ENCODE data around the gene SAA4.

The SAA4 gene

GRCh38 chr11:18225913-18226312 is 10.7 kb downstream of the SAA4 start:
- no peak for TF ChIP-seq TOX (CRISPR knock-in tag; IDR thresholded peaks at IDR 0.05; ENCODE audit: borderline replicate concordance)
- no peak for TF ChIP-seq PATZ1 (CRISPR knock-in tag; IDR thresholded peaks at IDR 0.05; ENCODE audit: borderline replicate concordance)
- no peak for TF ChIP-seq ESRRG (CRISPR knock-in tag; IDR thresholded peaks at IDR 0.05)
- TF ChIP-seq RARB (CRISPR knock-in tag; IDR thresholded peaks at IDR 0.05) = no peak
- TF ChIP-seq POU6F1 (CRISPR knock-in tag; IDR thresholded peaks at IDR 0.05; ENCODE audit: borderline replicate concordance, low read depth) = no peak
- TF ChIP-seq ZFP3 (CRISPR knock-in tag; IDR thresholded peaks at IDR 0.05) = no peak
- no peak for TF ChIP-seq ARNTL (CRISPR knock-in tag; IDR thresholded peaks at IDR 0.05; ENCODE audit: borderline replicate concordance, low read depth)
- no peak for TF ChIP-seq ZC3H10 (CRISPR knock-in tag; IDR thresholded peaks at IDR 0.05)
- no peak for TF ChIP-seq ZNF70 (CRISPR knock-in tag; IDR thresholded peaks at IDR 0.05)
- ATAC-seq = no peak

GRCh38 chr11:18223591-18224387 is 12.8 kb downstream of the SAA4 start:
- ATAC-seq = no peak
- no peak for TF ChIP-seq PPARA (CRISPR knock-in tag; IDR thresholded peaks at IDR 0.05; ENCODE audit: borderline replicate concordance)
- no peak for TF ChIP-seq ZNF565 (CRISPR knock-in tag; conservative IDR thresholded peaks at IDR 0.05; ENCODE audit: low read depth)
- TF ChIP-seq, protein P1, sequence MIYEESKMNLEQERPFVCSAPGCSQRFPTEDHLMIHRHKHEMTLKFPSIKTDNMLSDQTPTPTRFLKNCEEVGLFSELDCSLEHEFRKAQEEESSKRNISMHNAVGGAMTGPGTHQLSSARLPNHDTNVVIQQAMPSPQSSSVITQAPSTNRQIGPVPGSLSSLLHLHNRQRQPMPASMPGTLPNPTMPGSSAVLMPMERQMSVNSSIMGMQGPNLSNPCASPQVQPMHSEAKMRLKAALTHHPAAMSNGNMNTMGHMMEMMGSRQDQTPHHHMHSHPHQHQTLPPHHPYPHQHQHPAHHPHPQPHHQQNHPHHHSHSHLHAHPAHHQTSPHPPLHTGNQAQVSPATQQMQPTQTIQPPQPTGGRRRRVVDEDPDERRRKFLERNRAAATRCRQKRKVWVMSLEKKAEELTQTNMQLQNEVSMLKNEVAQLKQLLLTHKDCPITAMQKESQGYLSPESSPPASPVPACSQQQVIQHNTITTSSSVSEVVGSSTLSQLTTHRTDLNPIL (CRISPR knock-in tag; IDR thresholded peaks at IDR 0.05; ENCODE audit: low read depth) = no peak

- ATAC-seq = no peak
- no peak for TF ChIP-seq ISL1 (CRISPR knock-in tag; IDR thresholded peaks at IDR 0.05)
- TF ChIP-seq RARB (CRISPR knock-in tag; IDR thresholded peaks at IDR 0.05) = no peak
- TF ChIP-seq CSDC2 (CRISPR knock-in tag; IDR thresholded peaks at IDR 0.05) = no peak
- no peak for TF ChIP-seq OSR1 (CRISPR knock-in tag; IDR thresholded peaks at IDR 0.05)
- TF ChIP-seq ZNF565 (CRISPR knock-in tag; conservative IDR thresholded peaks at IDR 0.05; ENCODE audit: low read depth) = no peak
- no peak for TF ChIP-seq ZNF70 (CRISPR knock-in tag; IDR thresholded peaks at IDR 0.05)
- TF ChIP-seq ZFP30 (CRISPR knock-in tag; IDR thresholded peaks at IDR 0.05) = no peak
- TF ChIP-seq ESRRG (CRISPR knock-in tag; IDR thresholded peaks at IDR 0.05) = no peak
- no peak for TF ChIP-seq ZFP3 (CRISPR knock-in tag; IDR thresholded peaks at IDR 0.05)
- no peak for TF ChIP-seq PATZ1 (CRISPR knock-in tag; IDR thresholded peaks at IDR 0.05; ENCODE audit: borderline replicate concordance)
- no peak for TF ChIP-seq BACH2 (CRISPR knock-in tag; IDR thresholded peaks at IDR 0.05; ENCODE audit: borderline replicate concordance)
- TF ChIP-seq, protein P2, sequence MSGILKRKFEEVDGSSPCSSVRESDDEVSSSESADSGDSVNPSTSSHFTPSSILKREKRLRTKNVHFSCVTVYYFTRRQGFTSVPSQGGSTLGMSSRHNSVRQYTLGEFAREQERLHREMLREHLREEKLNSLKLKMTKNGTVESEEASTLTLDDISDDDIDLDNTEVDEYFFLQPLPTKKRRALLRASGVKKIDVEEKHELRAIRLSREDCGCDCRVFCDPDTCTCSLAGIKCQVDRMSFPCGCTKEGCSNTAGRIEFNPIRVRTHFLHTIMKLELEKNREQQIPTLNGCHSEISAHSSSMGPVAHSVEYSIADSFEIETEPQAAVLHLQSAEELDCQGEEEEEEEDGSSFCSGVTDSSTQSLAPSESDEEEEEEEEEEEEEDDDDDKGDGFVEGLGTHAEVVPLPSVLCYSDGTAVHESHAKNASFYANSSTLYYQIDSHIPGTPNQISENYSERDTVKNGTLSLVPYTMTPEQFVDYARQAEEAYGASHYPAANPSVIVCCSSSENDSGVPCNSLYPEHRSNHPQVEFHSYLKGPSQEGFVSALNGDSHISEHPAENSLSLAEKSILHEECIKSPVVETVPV (CRISPR knock-in tag; IDR thresholded peaks at IDR 0.05) = no peak
- TF ChIP-seq TOX (CRISPR knock-in tag; IDR thresholded peaks at IDR 0.05; ENCODE audit: borderline replicate concordance) = no peak
Measured at GRCh38 chr11:18222814-18223421, 13.7 kb downstream of the SAA4 start.
